ENCODE results near the gene SDC3. TPM values are rescaled to one million over a fixed set of nuclear protein-coding genes. Genes with fewer than 3 reads are reported as not detected.

The SDC3 gene
- total RNA-seq, 1 donor from 2014 or later, result 51.9 TPM

DNA sequence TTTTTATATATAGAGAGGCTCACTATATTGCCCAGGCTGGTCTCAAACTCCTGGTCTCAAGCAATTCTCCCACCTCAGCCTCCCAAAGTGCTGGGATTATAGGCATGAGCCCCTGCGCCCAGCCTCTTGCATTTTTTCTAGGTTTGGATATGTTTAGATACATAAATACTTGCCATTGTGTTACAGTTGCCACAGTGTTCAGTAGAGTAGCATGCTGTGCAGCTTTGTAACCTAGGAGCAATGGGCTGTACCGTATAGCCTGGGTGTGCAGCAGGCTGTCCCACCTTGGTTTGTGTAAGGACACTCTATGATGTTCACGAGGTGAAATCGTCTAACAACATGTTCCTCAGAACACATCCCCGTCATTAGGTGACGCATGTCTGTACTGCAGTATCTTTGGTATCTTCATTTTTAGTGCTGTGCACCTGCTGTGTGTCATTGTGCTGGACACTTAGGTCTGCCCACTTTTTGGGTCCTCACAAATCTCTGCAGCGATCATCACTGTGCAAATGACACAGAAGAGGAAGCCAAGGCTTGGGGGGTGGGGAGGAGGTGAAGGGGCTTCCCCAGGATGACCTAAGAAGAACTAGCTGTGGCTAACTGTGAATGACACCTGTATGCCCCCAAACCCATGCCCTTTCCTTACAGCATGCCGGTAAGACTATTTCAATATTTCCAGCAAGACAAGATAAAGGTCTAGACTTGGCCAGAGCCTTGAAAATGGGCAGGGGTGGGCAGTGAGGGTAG lies 44.5 kb downstream of the SDC3 start:
- H3K9me3 ChIP-seq, result no peaks in the 10 kb centered on the region
- no peaks in the 10 kb centered on the region for H3K36me3 ChIP-seq
- TF ChIP-seq CTCF (IDR thresholded peaks at IDR 0.05), result no peak
- no peak overlapping the region for H3K27ac ChIP-seq
- DNase-seq (ENCODE audit: low spot score in 2 of 2), result no peak
- H3K4me1 ChIP-seq, result no peaks in the 10 kb centered on the region
- H3K27me3 ChIP-seq, result no peaks in the 10 kb centered on the region
- H3K4me3 ChIP-seq, result no peak overlapping the region
- intact Hi-C loops (cut with DNase I), result no loop called here

GRCh38 chr1:30860320-30860652 lies 48.3 kb downstream of the SDC3 start:
- TF ChIP-seq CTCF (IDR thresholded peaks at IDR 0.05), result no peak
- DNase-seq (ENCODE audit: low spot score in 2 of 2), result no peak
- peaks cover 0 to 6% of the 10 kb centered on the region in 2 donors for H3K4me1 ChIP-seq
- H3K4me3 ChIP-seq, result no peak overlapping the region
- intact Hi-C loops (cut with DNase I), result no loop called here
- no peaks in the 10 kb centered on the region for H3K9me3 ChIP-seq
- H3K27me3 ChIP-seq, result no peaks in the 10 kb centered on the region
- H3K36me3 ChIP-seq, result no peaks in the 10 kb centered on the region
- no peak overlapping the region for H3K27ac ChIP-seq

GRCh38 chr1:30857964-30858363 lies 50.6 kb downstream of the SDC3 start:
- Histone ChIP-seq H3K9me3 (no peaks in the 10 kb centered on the region), H3K4me3 (no peak overlapping the region), H3K4me1 (peaks cover 0 to 6% of the 10 kb centered on the region in 2 donors), H3K27ac (no peak overlapping the region), H3K27me3 (no peaks in the 10 kb centered on the region), H3K36me3 (no peaks in the 10 kb centered on the region)
- intact Hi-C loops (cut with DNase I), result no loop called here
- TF ChIP-seq CTCF (IDR thresholded peaks at IDR 0.05), result no peak
- DNase-seq (ENCODE audit: low spot score in 2 of 2), result no peak

DNA sequence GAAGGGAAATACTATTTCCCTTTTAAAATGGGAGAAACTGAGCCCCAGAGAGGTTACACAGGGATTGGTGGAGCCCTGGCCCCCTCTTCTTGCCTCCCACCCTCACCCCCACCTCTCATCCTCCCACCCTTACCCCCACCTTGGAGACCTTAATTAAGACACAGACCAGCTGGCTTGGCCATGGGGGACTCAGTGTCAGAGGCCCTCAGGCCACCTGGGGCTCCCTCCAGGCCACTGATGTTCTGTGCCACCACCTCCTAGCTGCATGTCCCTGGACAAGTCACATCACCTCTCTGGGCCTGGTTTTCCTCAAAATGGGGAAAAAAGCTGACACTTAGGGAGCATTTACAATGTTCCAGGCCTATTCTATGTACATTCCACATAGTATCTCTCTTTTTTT lies 51.5 kb downstream of the SDC3 start:
- intact Hi-C loops (cut with DNase I), result no loop called here
- Histone ChIP-seq H3K36me3 (no peaks in the 10 kb centered on the region), H3K27ac (no peak overlapping the region), H3K4me3 (no peak overlapping the region), H3K4me1 (peaks cover 0 to 6% of the 10 kb centered on the region in 2 donors), H3K9me3 (no peaks in the 10 kb centered on the region), H3K27me3 (no peaks in the 10 kb centered on the region)
- TF ChIP-seq CTCF (IDR thresholded peaks at IDR 0.05), result no peak
- DNase-seq (ENCODE audit: low spot score in 2 of 2), result no peak

- Histone ChIP-seq H3K36me3 (no peaks in the 10 kb centered on the region), H3K4me1 (peaks cover 0 to 6% of the 10 kb centered on the region in 2 donors), H3K4me3 (no peak overlapping the region), H3K27ac (no peak overlapping the region), H3K9me3 (no peaks in the 10 kb centered on the region), H3K27me3 (no peaks in the 10 kb centered on the region)
- no peak for DNase-seq (ENCODE audit: low spot score in 2 of 2)
- intact Hi-C loops (cut with DNase I), result no loop called here
- TF ChIP-seq CTCF (IDR thresholded peaks at IDR 0.05), result no peak
Observed at GRCh38 chr1:30856260-30856790, 52.2 kb downstream of the SDC3 start.

Measured in ascending aorta (tissue), 2 donors.